GM21529 (cell line): Measurements from ENCODE around the gene PAQR4.
"Not testable (repeated sequence)": the region's sequence is repeated elsewhere in the genome, so short reads cannot be mapped to it uniquely, and the experiment has no call there.

Experiments used
- ATAC-seq: cut with Tn5 transposase; IDR thresholded peaks from one replicate; pipeline ENCODE4 v1.9.1; 2021; ENCODE audit not compliant: unreplicated experiment

The PAQR4 gene

GRCh38 chr16:2942045-2942444, 27.1 kb upstream of the PAQR4 start:
- no peak for ATAC-seq

GRCh38 chr16:2943716-2944115, 25.4 kb upstream of the PAQR4 start:
- not testable (repeated sequence) for ATAC-seq

- ATAC-seq: no peak
Measured at GRCh38 chr16:2946649-2947048, 22.5 kb upstream of the PAQR4 start.

- no peak for ATAC-seq
Measured at GRCh38 chr16:2948807-2949704, 20.1 kb upstream of the PAQR4 start.

- ATAC-seq: no peak
Measured at GRCh38 chr16:2949705-2950352, 19.3 kb upstream of the PAQR4 start.

- no peak for ATAC-seq
Measured at GRCh38 chr16:2950353-2950724, 18.8 kb upstream of the PAQR4 start.

GRCh38 chr16:2950773-2951172, 18.4 kb upstream of the PAQR4 start:
- ATAC-seq: no peak

- no peak for ATAC-seq
Measured at GRCh38 chr16:2952679-2953078, 16.5 kb upstream of the PAQR4 start.

- ATAC-seq: no peak
Measured at GRCh38 chr16:2953706-2954627, 15.2 kb upstream of the PAQR4 start.

- ATAC-seq: no peak
Measured at GRCh38 chr16:2954656-2955381, 14.3 kb upstream of the PAQR4 start.

GRCh38 chr16:2955438-2955778, 13.7 kb upstream of the PAQR4 start:
- no peak for ATAC-seq

- no peak for ATAC-seq
Measured at GRCh38 chr16:2955779-2956578, 13.2 kb upstream of the PAQR4 start.

GRCh38 chr16:2956579-2956956, 12.6 kb upstream of the PAQR4 start:
- ATAC-seq: no peak

- ATAC-seq: no peak
Measured at GRCh38 chr16:2959206-2959605, 9.9 kb upstream of the PAQR4 start.

- ATAC-seq: no peak
Measured at GRCh38 chr16:2960183-2961010, 8.8 kb upstream of the PAQR4 start.

- no peak for ATAC-seq
Measured at GRCh38 chr16:2962334-2963073, 6.6 kb upstream of the PAQR4 start.

GRCh38 chr16:2963074-2963722, 6.0 kb upstream of the PAQR4 start:
- ATAC-seq: no peak
